Gastroesophageal sphincter (tissue), 4 donors: ENCODE measurements around the gene WDR20. TPM values are rescaled to one million over a fixed set of nuclear protein-coding genes. Genes with fewer than 3 reads are reported as not detected.
"Not testable (repeated sequence)": the region's sequence is repeated elsewhere in the genome, so short reads cannot be mapped to it uniquely, and the experiment has no call there.

ENCODE experiments used
- ATAC-seq: fragments of 150-250 bp; one replicate; pipeline ENCODE4 v1.9.1; 2016; ENCODE audit warnings: mild to moderate bottlenecking, moderate library complexity
- H3K27ac ChIP-seq, 4 donors: fragments of 200-600 bp; sonication (generic) in 3 of 4; 1 replicate in 3 of 4; 2 replicates in 1 of 4; pipeline ENCODE4 v1.5.1; 2016 to 2019
- H3K27me3 ChIP-seq: fragments of 200-600 bp; sonication (generic); one replicate; pipeline ENCODE4 v1.5.1; 2019
- H3K36me3 ChIP-seq, 2 donors: fragments of 200-600 bp; sonication (generic); one replicate each; pipeline ENCODE4 v1.5.1; 2019; ENCODE audit warnings: control low read depth in 1 of 2
- H3K4me1 ChIP-seq, 3 donors: fragments of 200-600 bp; sonication (generic); 1 replicate in 2 of 3; 2 replicates in 1 of 3; pipeline ENCODE4 v1.5.1; 2016 to 2019; ENCODE audit warnings: control low read depth in 2 of 3
- H3K4me3 ChIP-seq, 2 donors: fragments of 200-600 bp; sonication (generic); one replicate each; pipeline ENCODE4 v1.5.1; 2019; ENCODE audit warnings: mild to moderate bottlenecking in 1 of 2, moderate library complexity in 1 of 2
- H3K9me3 ChIP-seq, 3 donors: fragments of 200-600 bp; sonication (generic); one replicate each; pipeline ENCODE4 v1.5.1; 2017 to 2019; ENCODE audit warnings: control low read depth in 2 of 3
- CTCF ChIP-seq, 4 experiments: fragments of 200-600 bp in 2 of 4; fragments of 450-650 bp in 2 of 4; sonication (generic) in 1 of 4; IDR thresholded peaks; one replicate each; pipeline ENCODE4 v1.5.1; 2017 to 2019; ENCODE audit warnings: antibody characterized with exemption in 4 of 4, mild to moderate bottlenecking in 2 of 4, moderate library complexity in 2 of 4
- EP300 ChIP-seq: sonication (generic); formaldehyde crosslinking; IDR thresholded peaks from one replicate; pipeline ENCODE4 v1.6.1; 2017; ENCODE audit warnings: antibody characterized with exemption, mild to moderate bottlenecking
- POLR2A ChIP-seq, 2 donors: fragments of 450-650 bp; IDR thresholded peaks; one replicate each; pipeline ENCODE4 v1.6.1; 2017; ENCODE audit warnings: antibody characterized with exemption in 2 of 2, mild to moderate bottlenecking in 2 of 2, moderate library complexity in 1 of 2
- POLR2AphosphoS5 ChIP-seq: sonication (generic); formaldehyde crosslinking; IDR thresholded peaks from one replicate; pipeline ENCODE4 v1.6.1; 2017; ENCODE audit warnings: antibody characterized with exemption
- WGBS, 2 donors: methylation state at CpG; one replicate each; pipeline ENCODE4 v1.1.5; 2018; ENCODE audit warnings: low coverage in 1 of 2; 5-methylcytosine and 5-hydroxymethylcytosine counted together
- total RNA-seq, 4 donors: library from RNA; depleted of rRNA; stranded (reverse); fragments of >200 nt; gene quantifications; one replicate each; pipeline ENCODE4 v1.1.0, GENCODE V29; 2016

WDR20 gene
- total RNA-seq, 4 donors from 2014 or later: 24.6 to 33.0 (median 28.9) TPM

GRCh38 chr14:102241147-102241546 lies 101.5 kb downstream of the WDR20 start:
- Histone ChIP-seq H3K36me3 (no peaks in the 10 kb centered on the region), H3K4me3 (no peak overlapping the region), H3K4me1 (no peaks in the 10 kb centered on the region), H3K27me3 (no peaks in the 10 kb centered on the region), H3K9me3 (no peaks in the 10 kb centered on the region), H3K27ac (no peak overlapping the region)
- 73 to 76% methylated on average over 3 to 4 of the region's 4 CpGs for WGBS, 2 donors
- ATAC-seq: no peak
- TF ChIP-seq POLR2AphosphoS5 (no peak), EP300 (no peak), CTCF (IDR thresholded peaks at IDR 0.05) (no peak), POLR2A (IDR thresholded peaks at IDR 0.05) (no peak)

GRCh38 chr14:102243795-102244194 lies 104.1 kb downstream of the WDR20 start:
- H3K36me3 ChIP-seq, H3K4me3 ChIP-seq, H3K9me3 ChIP-seq, ATAC-seq, H3K4me1 ChIP-seq, H3K27me3 ChIP-seq, H3K27ac ChIP-seq: not testable (repeated sequence)
- WGBS, 2 donors: 95 to 97% methylated on average over 4 of the region's 4 CpGs

GRCh38 chr14:102246071-102246470 lies 106.4 kb downstream of the WDR20 start:
- Histone ChIP-seq H3K27ac (no peak overlapping the region), H3K9me3 (no peaks in the 10 kb centered on the region), H3K36me3 (peaks cover 0 to 21% of the 10 kb centered on the region in 2 donors), H3K27me3 (no peaks in the 10 kb centered on the region), H3K4me1 (no peaks in the 10 kb centered on the region), H3K4me3 (no peak overlapping the region)
- TF ChIP-seq POLR2A (IDR thresholded peaks at IDR 0.05) (no peak), POLR2AphosphoS5 (no peak), EP300 (no peak), CTCF (IDR thresholded peaks at IDR 0.05) (no peak)
- WGBS, 2 donors: 50 to 72% methylated on average over 7 to 9 of the region's 9 CpGs
- ATAC-seq: no peak

- Histone ChIP-seq H3K27me3 (no peaks in the 10 kb centered on the region), H3K4me3 (no peak overlapping the region), H3K27ac (no peak overlapping the region), H3K9me3 (no peaks in the 10 kb centered on the region), H3K4me1 (no peaks in the 10 kb centered on the region), H3K36me3 (peaks cover 0 to 22% of the 10 kb centered on the region in 2 donors)
- ATAC-seq: no peak
- 85 to 100% methylated on average over 1 to 6 of the region's 8 CpGs for WGBS, 2 donors
- no peak for TF ChIP-seq EP300
- TF ChIP-seq CTCF (IDR thresholded peaks at IDR 0.05): no peak
- TF ChIP-seq POLR2AphosphoS5: no peak
- no peak for TF ChIP-seq POLR2A (IDR thresholded peaks at IDR 0.05)
Measured at GRCh38 chr14:102248121-102248520, 108.4 kb downstream of the WDR20 start.

GRCh38 chr14:102249041-102249440 lies 109.3 kb downstream of the WDR20 start:
- H3K4me3 ChIP-seq: no peak overlapping the region
- TF ChIP-seq EP300 (no peak), POLR2A (IDR thresholded peaks at IDR 0.05) (no peak), POLR2AphosphoS5 (no peak), CTCF (IDR thresholded peaks at IDR 0.05) (no peak)
- H3K4me1 ChIP-seq: no peaks in the 10 kb centered on the region
- no peak for ATAC-seq
- no peaks in the 10 kb centered on the region for H3K27me3 ChIP-seq
- WGBS, 2 donors: 84 to 91% methylated on average over 6 to 8 of the region's 12 CpGs
- H3K27ac ChIP-seq: no peak overlapping the region
- peaks cover 0 to 22% of the 10 kb centered on the region in 2 donors for H3K36me3 ChIP-seq
- no peaks in the 10 kb centered on the region for H3K9me3 ChIP-seq
